Anterior cingulate cortex (tissue), 58 donors: ENCODE results near the gene EIPR1.

Experiments used
- DNase-seq, 58 donors: peaks; one replicate each; lab custom pipeline; 2025; lab: John Stamatoyannopoulos, UW

EIPR1 gene

DNA sequence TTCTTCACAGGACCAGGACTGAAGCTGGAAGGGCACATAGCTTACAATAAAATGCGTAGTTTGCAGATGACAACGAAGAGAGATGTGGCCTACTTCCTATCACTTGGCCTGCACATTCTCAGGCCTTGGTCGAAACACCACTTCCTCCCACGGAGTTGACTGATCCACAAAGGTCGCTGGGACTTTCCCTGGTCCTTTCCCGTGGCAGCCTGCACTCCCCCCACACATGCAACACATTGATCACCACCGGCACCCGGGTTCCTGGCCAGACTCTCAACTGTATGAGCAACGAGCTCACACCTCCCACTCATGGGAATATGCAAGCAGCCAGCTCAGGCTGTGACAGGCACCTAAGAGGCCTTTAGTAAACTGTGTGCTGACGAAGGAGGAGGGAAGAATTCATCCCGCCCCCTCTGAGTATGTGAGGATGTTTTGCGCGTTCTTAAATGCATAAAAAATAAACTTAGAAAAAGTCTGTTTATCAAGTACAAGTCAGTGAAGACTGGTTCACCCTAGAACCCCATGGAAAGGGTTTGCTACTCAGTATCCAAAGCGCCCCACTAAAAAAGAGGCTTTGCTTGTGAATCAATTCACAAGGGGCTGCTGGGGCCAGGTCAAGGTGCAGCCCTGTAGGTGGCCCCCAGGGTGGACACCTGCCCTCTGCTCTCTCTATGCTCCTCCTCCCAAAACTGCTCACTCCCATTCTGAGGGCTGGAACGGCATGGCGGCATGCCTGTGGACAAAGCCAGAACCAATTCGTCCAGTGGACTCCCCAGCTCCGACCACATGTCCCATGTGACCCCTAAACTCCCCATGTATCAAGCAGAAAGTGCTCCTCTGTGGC lies 154.3 kb downstream of the EIPR1 start:
- peak in 30 of 58 donors; percentile 14 to 80 (median 43) for DNase-seq

GRCh38 chr2:3222636-3223035 lies 155.0 kb downstream of the EIPR1 start:
- no peak for DNase-seq

DNA sequence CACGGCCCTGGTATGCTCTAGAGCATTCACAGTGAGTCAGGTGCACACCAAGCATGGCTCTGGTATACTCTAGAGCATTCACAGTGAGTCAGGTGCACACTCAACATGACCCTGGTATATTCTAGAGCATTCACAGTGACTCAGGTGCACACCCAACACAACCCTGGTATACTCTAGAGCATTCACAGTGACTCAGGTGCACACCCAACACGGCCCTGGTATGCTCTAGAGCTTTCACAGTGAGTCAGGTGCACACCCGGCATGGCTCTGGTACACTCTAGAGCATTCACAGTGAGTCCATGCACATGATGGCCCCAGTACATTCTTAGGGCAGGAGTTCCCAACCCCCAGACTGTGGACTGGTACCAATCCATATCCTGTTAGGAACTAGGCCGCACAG lies 158.1 kb downstream of the EIPR1 start:
- no peak for DNase-seq

GRCh38 chr2:3217646-3218045 lies 160.0 kb downstream of the EIPR1 start:
- no peak for DNase-seq

GRCh38 chr2:3216841-3217495 lies 160.7 kb downstream of the EIPR1 start:
- DNase-seq: no peak

DNA sequence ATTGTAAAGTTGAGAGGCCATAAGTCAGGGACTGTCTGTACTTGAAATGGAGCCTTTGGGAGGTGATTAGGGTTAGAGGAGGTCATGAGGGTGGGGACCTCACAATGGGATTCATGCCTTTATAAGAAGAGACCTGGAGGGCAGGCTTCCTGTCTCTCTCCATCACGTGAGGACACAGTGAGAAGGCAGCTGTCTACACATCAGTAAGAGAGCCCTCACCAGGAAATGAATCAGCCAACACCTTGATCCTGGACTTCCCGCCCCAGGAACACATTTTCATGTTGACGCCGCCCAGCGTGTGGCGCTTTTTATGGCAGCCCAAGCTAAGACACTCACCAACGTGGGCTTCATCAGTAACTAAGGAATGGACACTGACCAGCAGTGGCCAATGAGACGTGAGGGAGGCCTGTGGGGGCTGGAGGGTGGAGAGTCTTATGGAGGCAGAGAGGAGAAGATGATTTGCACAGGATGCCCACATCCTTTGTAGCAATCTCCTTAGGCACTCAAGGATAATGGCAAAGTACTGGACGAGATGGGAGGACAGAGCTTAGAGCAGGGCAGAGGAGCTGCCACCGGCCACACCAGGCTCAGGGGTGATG lies 162.7 kb downstream of the EIPR1 start:
- DNase-seq: no peak

DNA sequence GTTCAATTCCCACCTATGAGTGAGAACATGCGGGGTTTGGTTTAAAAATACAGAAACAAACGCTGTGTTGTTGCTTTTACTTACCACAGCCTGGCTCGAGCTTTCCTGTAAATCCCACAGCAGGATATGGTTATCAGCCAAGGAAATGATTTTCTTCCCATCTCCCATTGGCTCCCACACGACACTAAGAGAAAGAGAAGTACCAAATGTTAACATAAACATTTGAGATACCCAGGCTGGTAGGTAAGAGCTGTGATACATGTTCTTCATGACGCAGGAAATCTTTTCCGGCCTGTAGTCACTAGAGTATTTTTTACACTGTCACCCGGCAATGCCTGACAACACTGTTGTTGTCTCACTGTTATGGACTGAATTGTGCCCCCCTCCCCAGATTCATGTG lies 163.6 kb downstream of the EIPR1 start:
- DNase-seq: no peak

- DNase-seq: no peak
Measured at GRCh38 chr2:3212984-3213383, 164.6 kb downstream of the EIPR1 start.

- DNase-seq: no peak
Measured at GRCh38 chr2:3212061-3212362, 165.6 kb downstream of the EIPR1 start.

DNA sequence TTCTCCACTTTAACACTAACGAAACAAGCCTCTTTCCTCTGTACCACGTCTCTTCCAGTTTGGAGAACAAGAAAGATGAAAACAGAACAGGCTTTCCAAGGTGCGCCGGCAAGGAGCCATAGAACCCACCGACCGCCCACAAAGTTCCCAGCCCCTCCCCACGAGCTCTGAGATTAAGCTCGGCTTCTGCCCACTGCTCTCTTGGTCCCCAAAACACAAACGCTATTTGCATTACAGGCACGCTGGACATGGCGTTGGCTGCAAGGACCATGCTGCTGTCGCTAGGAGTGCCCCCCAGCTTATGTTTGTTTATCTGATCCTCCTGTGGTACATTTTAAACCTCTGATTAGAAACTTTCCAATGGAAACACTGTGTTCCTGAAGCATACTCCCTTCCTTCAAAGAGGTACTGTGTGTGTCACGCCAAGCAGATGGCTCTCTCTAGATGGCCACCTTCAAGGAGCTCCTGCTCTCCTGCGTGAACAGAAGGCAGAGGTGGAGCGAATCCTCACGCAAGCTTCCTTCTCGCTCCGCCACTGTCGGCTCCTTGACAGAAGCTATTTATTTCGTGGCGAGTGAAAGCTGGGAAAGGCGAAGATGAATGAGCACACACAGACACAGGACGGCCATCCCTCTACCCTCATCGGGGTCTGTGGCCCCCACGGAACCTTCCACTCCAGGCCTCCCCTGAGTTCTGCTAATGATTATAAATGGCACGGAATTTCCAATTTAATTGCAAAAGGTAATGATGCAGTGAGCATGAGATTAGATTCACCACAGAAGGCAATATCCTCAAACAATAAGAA lies 166.2 kb downstream of the EIPR1 start:
- DNase-seq: no peak

DNA sequence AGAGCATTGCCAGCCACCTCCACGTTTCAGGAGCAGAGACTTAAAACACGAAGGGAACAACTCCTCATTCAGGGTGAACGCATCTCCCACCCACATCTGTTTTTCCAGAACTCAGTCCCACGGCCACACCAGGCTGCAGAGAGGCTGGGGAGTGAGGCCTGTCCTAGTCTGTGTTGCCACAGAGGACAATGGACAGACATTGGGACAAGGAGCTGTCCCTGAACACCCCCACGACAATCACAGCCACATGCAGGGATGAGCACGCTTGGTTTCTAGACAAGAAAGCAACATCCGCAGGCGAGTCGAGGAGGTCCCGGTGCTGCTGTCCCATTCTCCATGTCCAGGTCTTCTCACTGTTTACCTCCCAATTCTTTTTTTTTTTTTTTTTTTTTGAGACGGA lies 167.4 kb downstream of the EIPR1 start:
- no peak for DNase-seq

- DNase-seq: no peak
Measured at GRCh38 chr2:3209258-3209657, 168.4 kb downstream of the EIPR1 start.

GRCh38 chr2:3208591-3208990 lies 169.0 kb downstream of the EIPR1 start:
- no peak for DNase-seq

- no peak for DNase-seq
Measured at GRCh38 chr2:3208179-3208578, 169.4 kb downstream of the EIPR1 start.

DNA sequence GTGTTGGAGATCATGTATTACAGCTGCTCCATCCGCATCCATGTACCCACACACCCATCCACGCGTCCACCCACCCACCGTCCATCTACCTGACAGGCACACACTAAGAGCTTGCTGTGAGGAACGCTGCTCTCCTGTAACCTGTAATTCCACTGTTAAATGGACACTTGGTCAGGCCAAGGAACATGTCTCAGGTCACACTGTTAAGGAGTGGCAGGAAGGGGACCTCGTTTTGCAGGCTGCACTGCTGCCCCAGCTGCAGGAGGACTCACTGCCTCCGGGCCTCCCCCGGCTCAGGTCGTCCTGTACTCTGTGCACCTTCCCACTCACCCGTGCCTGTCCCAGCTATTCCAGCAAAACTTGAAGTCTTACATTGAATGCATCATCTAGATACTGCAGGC lies 170.5 kb downstream of the EIPR1 start:
- no peak for DNase-seq

GRCh38 chr2:3205845-3206244 lies 171.8 kb downstream of the EIPR1 start:
- DNase-seq: no peak

GRCh38 chr2:3204031-3204821 lies 173.4 kb downstream of the EIPR1 start:
- DNase-seq: no peak

DNA sequence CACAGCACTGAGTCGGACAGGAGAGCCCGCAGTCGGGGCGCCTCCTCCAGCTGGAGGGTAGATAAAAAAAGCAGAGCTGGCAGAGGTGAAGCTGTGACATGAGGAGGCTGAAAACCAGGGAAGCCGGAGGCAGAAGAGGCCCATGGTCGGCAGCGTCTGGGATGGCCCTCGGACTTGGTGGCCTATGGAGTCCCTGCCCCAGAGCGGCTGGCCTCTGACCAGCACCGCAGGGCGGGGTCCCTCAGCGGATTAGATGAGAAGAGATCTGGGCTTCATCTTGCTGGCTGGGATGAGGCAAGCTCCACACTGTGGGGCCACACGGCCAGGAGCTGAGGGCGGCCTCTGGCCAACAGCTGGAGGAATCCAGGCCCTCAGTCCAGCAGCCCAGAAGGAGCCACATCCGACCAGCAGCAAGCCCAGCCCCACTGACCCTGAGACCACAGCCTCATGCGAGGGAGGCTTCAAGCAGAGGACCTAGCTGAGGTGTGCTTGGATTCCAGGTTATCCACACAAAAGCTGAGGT lies 174.1 kb downstream of the EIPR1 start:
- no peak for DNase-seq

GRCh38 chr2:3202926-3203325 lies 174.7 kb downstream of the EIPR1 start:
- no peak for DNase-seq

GRCh38 chr2:3201281-3201680 lies 176.3 kb downstream of the EIPR1 start:
- peak in 4 of 58 donors; percentile 24 to 55 (median 32) for DNase-seq
